HL-60/S4 (cell line): ENCODE data around the gene ISYNA1.

Experiments
- in situ Hi-C: fragments of 300-500 bp; cut with MboI; formaldehyde crosslinking; loops from 2 replicates; pipeline ENCODE4 v1.14.3; 2022; ENCODE audit warnings: low sequenced_read_pairs

Gene ISYNA1

GRCh38 chr19:18446145-18446810 lies 8.3 kb upstream of the ISYNA1 start:
- in situ Hi-C loops, result no loop called here

GRCh38 chr19:18445262-18445948 lies 7.5 kb upstream of the ISYNA1 start:
- in situ Hi-C loops, result no loop called here

GRCh38 chr19:18444513-18444912 lies 6.6 kb upstream of the ISYNA1 start:
- in situ Hi-C loops, result no loop called here

- in situ Hi-C loops, result no loop called here
Observed at GRCh38 chr19:18443831-18444230, 5.9 kb upstream of the ISYNA1 start.

DNA sequence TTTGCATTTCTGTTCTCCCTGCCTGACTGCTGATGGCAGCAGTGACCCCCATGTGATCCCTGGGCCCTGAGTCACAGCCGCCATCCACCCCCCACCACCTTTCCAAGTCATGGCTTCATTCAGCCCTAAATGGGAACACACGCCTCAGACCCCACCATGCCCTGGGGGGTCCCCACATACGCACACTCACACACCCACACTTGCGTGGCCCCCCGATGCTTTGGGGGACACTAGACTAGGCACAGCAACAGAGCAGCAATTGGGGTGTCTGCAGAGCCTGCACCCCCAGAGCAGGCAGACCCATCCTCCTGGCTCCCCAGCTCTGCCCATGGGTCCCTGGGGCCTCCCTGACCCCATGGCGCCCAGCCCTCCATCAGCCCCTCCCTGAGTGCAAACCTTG lies 5.5 kb upstream of the ISYNA1 start:
- in situ Hi-C loops, result no loop called here

- in situ Hi-C loops, result no loop called here
Observed at GRCh38 chr19:18442941-18443340, 5.0 kb upstream of the ISYNA1 start.

DNA sequence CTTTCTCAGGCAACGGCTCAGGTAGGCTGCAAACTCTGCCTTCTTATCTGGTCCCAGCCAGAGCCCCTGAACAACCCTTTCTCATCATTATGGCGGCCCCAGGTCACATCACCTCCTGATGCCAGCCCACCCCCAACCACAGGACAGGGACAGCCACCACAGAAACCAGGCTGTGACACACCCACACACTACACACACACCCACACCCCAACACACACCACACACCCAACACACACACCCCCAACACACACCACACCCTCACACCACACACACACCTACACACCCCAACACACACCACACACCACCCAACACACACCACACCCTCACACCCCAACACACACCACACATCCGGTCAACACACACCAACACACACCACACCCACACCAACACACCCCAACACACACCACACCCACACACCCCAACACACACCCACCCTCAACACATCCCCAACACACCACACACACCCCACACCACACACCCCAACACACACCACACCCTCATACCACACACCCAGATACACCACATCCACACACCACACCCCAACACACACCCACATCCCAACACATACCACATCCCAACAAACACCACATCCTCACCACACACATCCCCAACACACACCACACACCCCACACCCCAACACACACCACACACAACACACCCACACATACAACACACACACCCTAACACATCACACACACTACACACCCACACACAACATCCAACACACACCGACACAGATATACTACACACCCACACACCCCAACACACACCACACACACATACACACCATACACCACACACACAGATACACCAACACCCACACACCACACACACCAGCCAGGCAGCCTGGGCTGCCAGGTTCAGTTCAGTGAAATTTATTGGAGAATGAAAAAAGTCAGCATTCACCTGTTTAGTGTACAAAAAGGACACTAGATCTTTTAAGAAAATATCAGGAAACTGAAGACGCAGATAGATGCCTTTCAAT lies 4.2 kb upstream of the ISYNA1 start:
- in situ Hi-C loops, result no loop called here

DNA sequence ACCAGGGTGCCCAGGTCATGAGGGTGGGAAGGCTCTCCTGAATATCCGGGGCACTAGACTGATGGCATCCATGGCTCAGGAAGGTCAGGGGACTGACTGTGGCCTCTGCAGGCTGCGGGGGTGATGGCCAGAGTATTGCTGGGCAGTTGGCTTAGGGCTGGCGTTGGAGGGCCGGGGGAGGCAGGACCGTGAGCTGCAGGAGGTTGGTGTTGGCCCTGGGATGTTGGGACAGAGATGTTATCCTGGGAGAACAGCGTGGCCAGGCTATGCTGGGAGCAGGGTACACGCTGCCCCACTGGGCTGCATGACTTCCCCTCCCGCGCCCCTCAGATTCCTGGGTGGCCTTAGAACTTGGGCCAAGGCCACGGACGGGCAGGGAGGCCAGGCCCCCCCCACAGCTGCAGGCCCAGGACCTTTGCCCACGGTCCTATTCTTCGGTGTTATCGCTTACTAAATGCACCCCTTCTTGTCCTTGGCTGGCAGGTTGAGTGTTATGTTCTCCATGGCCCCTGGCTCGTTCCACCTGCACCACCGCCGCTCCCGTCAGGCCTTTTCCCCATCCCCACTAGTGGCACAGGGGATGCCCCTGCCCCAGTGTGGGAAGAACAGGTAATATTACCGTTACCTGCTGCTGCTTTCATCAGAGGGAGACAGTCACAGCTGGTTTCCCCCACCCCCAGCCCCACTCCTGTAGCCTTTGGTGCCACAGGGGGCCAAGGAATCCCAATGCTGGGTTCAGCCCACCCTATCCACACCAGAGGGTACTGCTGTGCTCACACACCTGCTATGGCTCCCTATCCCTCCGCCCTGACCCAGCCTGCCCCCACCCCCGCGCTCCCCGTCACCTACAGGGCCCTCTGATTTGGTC lies 3.2 kb upstream of the ISYNA1 start:
- in situ Hi-C loops, result no loop called here

DNA sequence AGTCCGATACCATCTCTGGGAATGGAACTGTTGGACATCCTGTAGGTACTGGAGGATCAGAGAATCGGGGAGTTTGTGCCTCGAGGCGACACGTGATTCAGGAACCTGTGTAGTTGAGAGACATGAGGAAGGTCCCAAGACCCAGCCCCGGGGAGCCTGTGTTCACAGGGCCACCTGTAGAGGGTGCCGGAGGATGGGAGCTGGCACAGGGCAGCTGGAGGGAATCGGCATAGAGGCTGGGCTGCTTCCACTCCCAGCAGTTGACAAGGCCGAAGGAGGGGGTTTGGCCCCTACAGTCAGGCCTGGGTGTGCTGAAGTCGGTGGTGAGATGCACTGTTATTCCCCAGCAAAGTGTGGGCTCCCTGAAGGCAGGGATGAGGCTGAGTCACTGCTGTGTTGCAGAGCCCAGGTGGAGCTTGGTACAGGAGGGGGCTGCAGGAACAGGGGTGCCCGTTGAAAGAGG lies 2.5 kb upstream of the ISYNA1 start:
- in situ Hi-C loops, result no loop called here

DNA sequence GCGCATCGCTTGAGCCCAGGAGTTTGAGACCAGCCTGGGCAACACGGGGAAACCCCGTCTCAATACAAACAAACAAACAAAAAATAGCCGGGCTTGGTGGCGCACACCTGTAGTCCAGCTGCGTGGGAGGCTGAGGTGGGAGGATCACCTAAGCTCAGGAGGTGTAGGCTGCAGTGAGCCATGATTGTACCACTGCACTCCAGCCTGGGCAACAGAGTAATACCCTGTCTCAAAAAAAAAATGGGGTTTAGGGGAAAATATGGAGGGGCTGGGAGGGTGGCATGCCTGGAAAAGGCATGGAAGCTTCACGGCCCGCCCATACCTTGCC lies 1.9 kb upstream of the ISYNA1 start:
- in situ Hi-C loops, result no loop called here

- in situ Hi-C loops, result no loop called here
Observed at GRCh38 chr19:18439025-18439909, 1.3 kb upstream of the ISYNA1 start.

- in situ Hi-C loops, result no loop called here
Observed at GRCh38 chr19:18438331-18439024, 545 bp upstream of the ISYNA1 start.

GRCh38 chr19:18436671-18437490 lies 1.1 kb downstream of the ISYNA1 start:
- in situ Hi-C loops, result no loop called here

- in situ Hi-C loops, result no loop called here
Observed at GRCh38 chr19:18435842-18436670, 1.9 kb downstream of the ISYNA1 start.

DNA sequence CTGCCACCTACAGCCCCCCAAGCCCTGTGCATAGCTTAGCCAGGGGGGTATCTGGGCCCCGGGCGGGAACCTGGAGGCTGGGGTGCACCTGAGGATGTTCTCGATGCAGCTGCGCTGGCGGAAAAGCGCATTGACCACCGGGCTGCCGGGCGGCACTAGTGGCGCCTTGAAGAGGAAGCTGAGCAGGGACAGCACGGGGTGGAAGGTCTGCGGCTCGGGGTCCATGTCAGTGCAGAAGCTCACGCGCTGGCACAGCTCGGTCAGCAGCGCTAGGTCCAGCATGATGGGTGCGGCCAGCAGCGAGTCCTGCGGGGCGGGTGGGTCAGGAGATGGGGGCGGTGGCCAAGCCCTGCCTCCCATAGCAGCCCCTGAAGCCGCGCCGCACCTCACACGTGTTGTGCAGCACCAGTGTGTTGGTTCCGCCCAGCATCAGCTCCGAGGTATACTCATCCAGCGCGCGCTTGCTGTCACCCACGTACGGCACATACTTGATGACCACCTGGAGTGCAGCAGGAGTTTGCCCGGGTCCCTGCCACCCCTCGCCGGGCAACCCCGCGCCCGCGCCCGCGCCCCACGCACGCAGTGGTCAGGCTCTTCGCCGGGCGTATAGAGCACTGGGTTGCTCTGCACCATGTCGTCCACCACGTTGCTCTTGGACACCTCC lies 2.6 kb downstream of the ISYNA1 start:
- in situ Hi-C loops, result no loop called here

GRCh38 chr19:18434411-18435175 lies 3.3 kb downstream of the ISYNA1 start:
- in situ Hi-C loops, result no loop called here
